ENCODE data around the gene TBC1D8.

Gene TBC1D8

GRCh38 chr2:101112772-101113157 is 38.4 kb downstream of the TBC1D8 start:
- DNase-seq (ENCODE audit: low spot score) = no peak

- no peak for DNase-seq (ENCODE audit: low spot score)
Observed at GRCh38 chr2:101111917-101112771, 39.0 kb downstream of the TBC1D8 start.

GRCh38 chr2:101111262-101111838 is 39.8 kb downstream of the TBC1D8 start:
- DNase-seq (ENCODE audit: low spot score) = no peak

- no peak for DNase-seq (ENCODE audit: low spot score)
Observed at GRCh38 chr2:101109451-101110118, 41.6 kb downstream of the TBC1D8 start.

GRCh38 chr2:101108357-101108756 is 42.8 kb downstream of the TBC1D8 start:
- no peak for DNase-seq (ENCODE audit: low spot score)

- DNase-seq (ENCODE audit: low spot score) = no peak
Observed at GRCh38 chr2:101107241-101107640, 43.9 kb downstream of the TBC1D8 start.

GRCh38 chr2:101106453-101107181 is 44.6 kb downstream of the TBC1D8 start:
- no peak for DNase-seq (ENCODE audit: low spot score)

GRCh38 chr2:101105654-101106053 is 45.5 kb downstream of the TBC1D8 start:
- DNase-seq (ENCODE audit: low spot score) = no peak

GRCh38 chr2:101097638-101098037 is 53.5 kb downstream of the TBC1D8 start:
- no peak for DNase-seq (ENCODE audit: low spot score)

GRCh38 chr2:101096619-101097142 is 54.5 kb downstream of the TBC1D8 start:
- DNase-seq (ENCODE audit: low spot score) = no peak

GRCh38 chr2:101094351-101094750 is 56.8 kb downstream of the TBC1D8 start:
- no peak for DNase-seq (ENCODE audit: low spot score)

GRCh38 chr2:101089942-101090799 is 61.0 kb downstream of the TBC1D8 start:
- DNase-seq (ENCODE audit: low spot score) = no peak

GRCh38 chr2:101089419-101089818 is 61.8 kb downstream of the TBC1D8 start:
- DNase-seq (ENCODE audit: low spot score) = no peak

- no peak for DNase-seq (ENCODE audit: low spot score)
Observed at GRCh38 chr2:101087638-101088037, 63.5 kb downstream of the TBC1D8 start.

- no peak for DNase-seq (ENCODE audit: low spot score)
Observed at GRCh38 chr2:101083613-101084012, 67.6 kb downstream of the TBC1D8 start.

- DNase-seq (ENCODE audit: low spot score) = no peak
Observed at GRCh38 chr2:101082998-101083397, 68.2 kb downstream of the TBC1D8 start.

- no peak for DNase-seq (ENCODE audit: low spot score)
Observed at GRCh38 chr2:101081375-101081907, 69.7 kb downstream of the TBC1D8 start.

GRCh38 chr2:101080211-101081068 is 70.7 kb downstream of the TBC1D8 start:
- DNase-seq (ENCODE audit: low spot score) = no peak

GRCh38 chr2:101076581-101076980 is 74.6 kb downstream of the TBC1D8 start:
- DNase-seq (ENCODE audit: low spot score) = no peak

Data from SK-N-DZ (cell line).